HepG2 (cell line): Measurements from ENCODE around the gene KATNAL1. TPM values are rescaled to one million over a fixed set of nuclear protein-coding genes. Genes with fewer than 3 reads are reported as not detected.

Experiments
- ATAC-seq: fragments of 200-7000 bp; cut with Tn5 transposase; 3 replicates; pipeline ENCODE4 v1.9.1; 2020; ENCODE audit warnings: mild to moderate bottlenecking, moderate library complexity
- BruUV-seq: library from RNA; stranded (reverse); fragments of 400-500 nt; replicated peaks from 2 replicates; lab custom pipeline; 2021; lab: Mats Ljungman, UMichigan
- CTCF ChIA-PET: fragments of 300-600 bp; formaldehyde crosslinking; extraction: SDS; loops from one replicate; lab custom pipeline; 2021; ENCODE audit warnings: low total read pairs, inconsistent platforms, low intra/inter-chr PET ratio; lab: Yijun Ruan, JAX
- POLR2A ChIA-PET: fragments of 350-600 bp; sonication (Branson Sonifier 250); formaldehyde crosslinking; loops from one replicate; lab custom pipeline; 2020; ENCODE audit warnings: antibody characterized with exemption, inconsistent platforms; lab: Yijun Ruan, JAX
- DNase-seq: peaks from one replicate; pipeline ENCODE4 v3.0.0-alpha.2; 2015; ENCODE audit warnings: low spot score
- FAIRE-seq: peaks from 3 replicates; lab custom pipeline; 2011; peaks lifted over from hg19 to GRCh38; lab: Jason Lieb, UNC
- H2AFZ ChIP-seq: one replicate; pipeline ENCODE4 v1.6.1; 2011; ENCODE audit warnings: low read length, inconsistent platforms
- H3K27ac ChIP-seq: fragments of 300-600 bp; 3 replicates; pipeline ENCODE4 v1.8.0; 2011; ENCODE audit warnings: mixed run types, mild to moderate bottlenecking, mixed read lengths, low read length, inconsistent platforms; ENCODE audit not compliant: insufficient read depth; ENCODE audit errors: extremely low read length
- H3K27me3 ChIP-seq, 2 experiments: fragments of 200-600 bp in 1 of 2; 2 replicates in 1 of 2; 3 replicates in 1 of 2; pipeline versions ENCODE4 v1.6.0 to v1.8.0; 2011; ENCODE audit warnings: low read length in 2 of 2, mild to moderate bottlenecking in 2 of 2, moderate library complexity in 2 of 2, inconsistent platforms in 1 of 2; ENCODE audit not compliant: insufficient read depth in 2 of 2, control insufficient read depth in 1 of 2
- H3K36me3 ChIP-seq, 2 experiments: fragments of 200-600 bp in 1 of 2; replicated peaks in 1 of 2; 2 replicates in 1 of 2; 3 replicates in 1 of 2; pipeline versions ENCODE4 v1.5.1 to v1.8.0; 2011; ENCODE audit warnings: low read length in 2 of 2, inconsistent platforms in 1 of 2; ENCODE audit not compliant: insufficient read depth in 2 of 2, control insufficient read depth in 1 of 2
- H3K4me1 ChIP-seq: 2 replicates; pipeline ENCODE4 v1.5.1; 2012; ENCODE audit warnings: low read length, inconsistent platforms; ENCODE audit not compliant: insufficient read depth
- H3K4me2 ChIP-seq: 2 replicates; pipeline ENCODE4 v1.6.0; 2011; ENCODE audit warnings: low read depth, low read length, inconsistent platforms
- H3K4me3 ChIP-seq, 3 experiments: fragments of 200-600 bp in 1 of 3; sonication (generic), shearing (Covaris generic) in 1 of 3; replicated peaks in 1 of 3; 2 replicates each; pipeline ENCODE4 v1.5.1; 2011 to 2016; ENCODE audit warnings: low read length in 3 of 3, inconsistent platforms in 2 of 3, low read depth in 2 of 3, mild to moderate bottlenecking in 2 of 3, control low read depth in 1 of 3, mixed read lengths in 1 of 3; ENCODE audit not compliant: insufficient read depth in 1 of 3
- H3K79me2 ChIP-seq: one replicate; pipeline ENCODE4 v1.6.1; 2011; ENCODE audit warnings: low read length, inconsistent platforms; ENCODE audit not compliant: insufficient read depth
- H3K9ac ChIP-seq: 2 replicates; pipeline ENCODE4 v1.6.0; 2011; ENCODE audit warnings: mild to moderate bottlenecking, low read depth, low read length, inconsistent platforms; ENCODE audit not compliant: insufficient read depth
- H3K9me3 ChIP-seq: 2 replicates; pipeline ENCODE4 v1.5.1; 2012; ENCODE audit warnings: mild to moderate bottlenecking, low read length
- H4K20me1 ChIP-seq: 2 replicates; pipeline ENCODE4 v1.6.0; 2011; ENCODE audit warnings: inconsistent platforms, mild to moderate bottlenecking, low read length, moderate library complexity; ENCODE audit not compliant: insufficient read depth
- ATF7 ChIP-seq, 2 experiments: fragments of 450-650 bp in 1 of 2; sonication (generic) in 1 of 2; formaldehyde crosslinking in 1 of 2; IDR thresholded peaks; 2 replicates each; pipeline versions ENCODE4 v1.4.0 to v1.6.1; 2016 to 2020; ENCODE audit warnings: antibody characterized with exemption in 1 of 2, mild to moderate bottlenecking in 1 of 2, missing genetic modification reagents in 1 of 2
- CEBPB ChIP-seq: IDR thresholded peaks from 2 replicates; pipeline ENCODE4 v1.6.1; 2011; ENCODE audit warnings: low read depth, low read length, improper control_type of control experiment, borderline replicate concordance
- CHD4 ChIP-seq: fragments of 200-600 bp; sonication (generic); IDR thresholded peaks from 2 replicates; pipeline ENCODE4 v1.7.0; 2017; ENCODE audit warnings: mild to moderate bottlenecking, low read length, borderline replicate concordance
- CREB1 ChIP-seq, 2 experiments: fragments of 450-650 bp in 1 of 2; IDR thresholded peaks; 2 replicates each; pipeline ENCODE4 v1.6.1; 2016 to 2017; ENCODE audit warnings: control low read depth in 1 of 2, mild to moderate bottlenecking in 1 of 2, missing compliant biosample characterization in 1 of 2, missing genetic modification characterization in 1 of 2
- ELF3 ChIP-seq: IDR thresholded peaks from 2 replicates; pipeline ENCODE4 v1.6.1; 2016; ENCODE audit warnings: missing genetic modification reagents, missing compliant biosample characterization
- HES4 ChIP-seq: sonication (generic); formaldehyde crosslinking; IDR thresholded peaks from 2 replicates; pipeline ENCODE4 v1.9.0; 2021; ENCODE audit warnings: mild to moderate bottlenecking, missing genetic modification reagents, borderline replicate concordance
- KLF6 ChIP-seq: IDR thresholded peaks from 2 replicates; pipeline ENCODE4 v1.8.0; 2016; ENCODE audit warnings: missing biosample characterization, missing genetic modification reagents
- NFKBIZ ChIP-seq: IDR thresholded peaks from 2 replicates; pipeline ENCODE4 v1.6.1; 2018; ENCODE audit warnings: missing genetic modification reagents, missing compliant biosample characterization
- TCF7 ChIP-seq: sonication (generic); IDR thresholded peaks from 2 replicates; pipeline ENCODE4 v1.6.1; 2016; ENCODE audit warnings: antibody characterized with exemption, low read depth
- ZFP36L2 ChIP-seq: sonication (generic); formaldehyde crosslinking; IDR thresholded peaks from 2 replicates; pipeline ENCODE4 v1.4.0; 2020; ENCODE audit warnings: missing genetic modification reagents
- ZIK1 ChIP-seq: sonication (generic); formaldehyde crosslinking; IDR thresholded peaks from 2 replicates; pipeline ENCODE4 v1.5.0; 2020; ENCODE audit warnings: mild to moderate bottlenecking, low read depth, missing genetic modification reagents, borderline replicate concordance
- ZNF337 ChIP-seq: sonication (generic); formaldehyde crosslinking; IDR thresholded peaks from 2 replicates; pipeline ENCODE4 v1.5.1; 2020; ENCODE audit warnings: missing genetic modification reagents, low read depth, mild to moderate bottlenecking, borderline replicate concordance
- ZNF33B ChIP-seq: sonication (generic); formaldehyde crosslinking; IDR thresholded peaks from 2 replicates; pipeline ENCODE4 v1.5.1; 2020; ENCODE audit warnings: mild to moderate bottlenecking, missing genetic modification reagents
- ZNF441 ChIP-seq: sonication (generic); formaldehyde crosslinking; IDR thresholded peaks from 2 replicates; pipeline ENCODE4 v1.7.0; 2021; ENCODE audit warnings: missing genetic modification reagents, borderline replicate concordance
- ZNF598 ChIP-seq: sonication (generic); formaldehyde crosslinking; IDR thresholded peaks from 2 replicates; pipeline ENCODE4 v1.5.1; 2020; ENCODE audit warnings: mild to moderate bottlenecking, missing genetic modification reagents, borderline replicate concordance
- WGBS: methylation state at CpG from one replicate; pipeline ENCODE4 v1.1.6; 2017; ENCODE audit warnings: low lambda C conversion rate; 5-methylcytosine and 5-hydroxymethylcytosine counted together
- in situ Hi-C: cut with HindIII; loops from 2 replicates; pipeline ENCODE4 v1.10.0; 2017; ENCODE audit warnings: low pct_unique_long_range_greater_than_20kb; ENCODE audit not compliant: extremely low pct_ligation_motif_present
- intact Hi-C: fragments of 100-400 bp; cut with micrococcal nuclease; formaldehyde crosslinking; loops from one replicate; pipeline ENCODE4 v1.10.0; 2022; ENCODE audit not compliant: unreplicated experiment
- polyA plus RNA-seq, 8 experiments: library from polyadenylated mRNA; depleted of rRNA in 3 of 8; stranded (reverse) in 7 of 8; unstranded in 1 of 8; fragments of >200 nt; fragmentation: Illumina TruSeq in 4 of 8; extraction: Trizol in 4 of 8; gene quantifications; 2 replicates each; pipeline versions ENCODE4 v1.2.1 to v1.2.3, GENCODE V29; 2011 to 2016; ENCODE audit warnings: low read depth in 4 of 8, missing spikeins in 1 of 8, mixed read lengths in 1 of 8; ENCODE audit not compliant: insufficient read depth in 1 of 8
- total RNA-seq, 5 experiments: library from RNA; depleted of rRNA; stranded (reverse); fragments of >200 nt; fragmentation: Illumina TruSeq; extraction: Trizol; gene quantifications; 2 replicates each; pipeline ENCODE4 v1.2.3, GENCODE V29; 2016; ENCODE audit warnings: low read depth in 1 of 5

Gene KATNAL1
- total and polyA plus RNA-seq, 2 of the 13 experiments (the other 11 are each of a cell fraction or from before 2014, with no cell fraction given) = 3.2 to 11.8 TPM

GRCh38 chr13:30172593-30173302, 134.6 kb downstream of the KATNAL1 start:
- Histone ChIP-seq H3K4me2 (no peak overlapping the region), H2AFZ (no peak overlapping the region), H3K36me3 (no peaks in the 10 kb centered on the region), H3K4me3 (no peak overlapping the region), H3K9ac (no peak overlapping the region), H3K4me1 (no peaks in the 10 kb centered on the region), H3K27me3 (peaks cover 2 to 7% of the 10 kb centered on the region in 2 experiments; a peak in 2 of 5 replicates), H3K9me3 (no peaks in the 10 kb centered on the region), H3K79me2 (no peaks in the 10 kb centered on the region), H4K20me1 (no peaks in the 10 kb centered on the region), H3K27ac (no peak overlapping the region)
- 73% methylated on average over 15 of the region's 15 CpGs for WGBS
- no TSS peak for BruUV-seq
- intact Hi-C loops = no loop called here
- in situ Hi-C loops = no loop called here
- no peak for FAIRE-seq
- ATAC-seq = no peak
- TF ChIP-seq CEBPB (0 out of 2 replicates have a peak, but pooled peaks have one; percentile 12), CHD4 (no peak), ATF7 (IDR thresholded peaks at IDR 0.05) (peak; percentile 97), ATF7 (CRISPR knock-in tag; IDR thresholded peaks at IDR 0.05) (no peak), ELF3 (no peak), CREB1 (IDR thresholded peaks at IDR 0.05) (peak; percentile 92), CREB1 (CRISPR knock-in tag; IDR thresholded peaks at IDR 0.05) (no peak), ZFP36L2 (no peak)
- no peak for DNase-seq
- ChIA-PET CTCF (no interaction called here), POLR2A (no interaction called here)

- H3K9me3 ChIP-seq = no peaks in the 10 kb centered on the region
- no peaks in the 10 kb centered on the region for H3K79me2 ChIP-seq
- 24% methylated on average over 9 of the region's 9 CpGs for WGBS
- ATAC-seq (no peak), DNase-seq (no peak), FAIRE-seq (no peak)
- CTCF ChIA-PET = no interaction called here
- H3K4me1 ChIP-seq = no peaks in the 10 kb centered on the region
- H4K20me1 ChIP-seq = no peaks in the 10 kb centered on the region
- BruUV-seq = no TSS peak
- H3K27me3 ChIP-seq = peaks cover 2 to 10% of the 10 kb centered on the region in 2 experiments; a peak in 2 of 5 replicates
- POLR2A ChIA-PET = no interaction called here
- intact Hi-C loops = no loop called here
- H3K27ac ChIP-seq = no peak overlapping the region
- H3K36me3 ChIP-seq = no peaks in the 10 kb centered on the region
- H3K4me2 ChIP-seq = no peak overlapping the region
- no peak overlapping the region for H3K9ac ChIP-seq
- H3K4me3 ChIP-seq = no peak overlapping the region
- H2AFZ ChIP-seq = no peak overlapping the region
- in situ Hi-C loops = no loop called here
- TF ChIP-seq ZNF598 (no peak), HES4 (CRISPR knock-in tag) (no peak), ZNF33B (CRISPR knock-in tag) (no peak), KLF6 (CRISPR knock-in tag) (no peak), TCF7 (no peak), ZNF441 (CRISPR knock-in tag) (no peak), ZIK1 (CRISPR knock-in tag) (no peak), NFKBIZ (CRISPR knock-in tag) (no peak), ZNF337 (CRISPR knock-in tag) (no peak)
These were observed 136.8 kb downstream of the KATNAL1 start for GRCh38 chr13:30170569-30170968.
